HG02588 (cell line): ENCODE results near the gene PELI3.

Experiments
- ATAC-seq: cut with Tn5 transposase; IDR thresholded peaks from one replicate; pipeline ENCODE4 v1.9.1; 2021; ENCODE audit warnings: mild to moderate bottlenecking, moderate library complexity; ENCODE audit not compliant: unreplicated experiment

PELI3 gene

GRCh38 chr11:66473608-66474515, 7.2 kb downstream of the PELI3 start:
- ATAC-seq: no peak

DNA sequence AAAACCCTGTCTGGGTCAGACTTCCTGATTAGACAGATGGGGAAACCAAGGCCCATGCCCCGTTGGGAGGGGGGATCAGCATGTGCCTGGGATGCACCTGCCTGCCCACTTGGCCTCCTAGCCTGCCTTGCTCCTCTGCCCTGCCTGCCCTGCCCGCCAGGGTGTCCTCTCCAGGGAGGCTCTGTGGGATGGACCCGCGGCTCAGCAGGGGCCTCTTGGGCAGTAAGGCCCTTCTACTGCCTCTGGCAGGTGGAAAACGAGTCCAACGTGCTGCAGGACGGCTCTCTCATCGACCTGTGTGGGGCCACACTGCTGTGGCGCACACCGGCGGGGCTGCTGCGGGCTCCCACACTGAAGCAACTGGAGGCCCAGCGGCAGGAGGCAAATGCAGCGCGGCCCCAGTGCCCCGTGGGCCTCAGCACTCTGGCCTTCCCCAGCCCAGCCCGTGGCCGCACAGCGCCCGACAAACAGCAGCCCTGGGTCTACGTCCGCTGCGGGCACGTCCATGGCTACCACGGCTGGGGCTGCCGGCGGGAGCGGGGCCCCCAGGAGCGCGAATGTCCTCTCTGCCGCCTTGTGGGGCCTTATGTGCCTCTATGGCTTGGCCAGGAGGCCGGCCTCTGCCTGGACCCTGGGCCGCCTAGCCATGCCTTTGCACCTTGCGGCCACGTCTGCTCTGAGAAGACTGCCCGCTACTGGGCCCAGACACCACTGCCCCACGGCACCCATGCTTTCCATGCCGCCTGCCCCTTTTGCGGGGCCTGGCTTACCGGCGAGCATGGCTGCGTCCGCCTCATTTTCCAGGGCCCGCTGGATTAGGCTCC, 8.9 kb downstream of the PELI3 start:
- ATAC-seq: no peak

DNA sequence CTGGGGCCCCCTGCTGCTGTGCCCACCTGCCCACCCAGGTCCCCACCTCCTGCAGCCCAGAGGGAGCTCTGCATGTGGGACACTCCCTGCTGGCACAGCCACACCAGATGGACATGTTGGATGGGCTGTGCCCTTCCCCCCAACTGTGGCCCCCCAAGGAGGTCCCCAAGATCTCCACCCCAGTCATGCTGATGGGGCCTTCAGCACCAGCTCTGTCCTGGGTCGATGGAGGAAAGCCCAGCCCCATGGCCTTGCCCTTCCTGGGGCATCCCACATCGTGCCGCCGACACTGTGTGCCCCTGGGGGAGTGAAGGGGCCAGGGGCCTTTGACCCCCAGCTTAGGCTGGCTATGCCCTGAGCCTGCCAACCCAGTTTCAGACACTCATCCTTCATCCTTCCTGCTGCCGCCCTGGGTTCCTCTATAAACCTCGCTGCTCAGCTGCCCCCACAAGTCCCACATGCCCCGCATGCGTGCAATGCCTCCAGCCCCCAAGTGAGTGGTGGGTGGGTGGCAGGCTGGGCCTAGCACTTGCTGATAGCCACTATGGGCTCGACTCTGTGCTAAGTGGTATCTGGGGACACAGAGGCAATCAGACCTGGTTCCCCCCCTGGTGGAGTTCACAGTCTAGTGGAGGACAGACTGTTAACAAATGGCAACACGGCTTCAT, 9.6 kb downstream of the PELI3 start:
- no peak for ATAC-seq

DNA sequence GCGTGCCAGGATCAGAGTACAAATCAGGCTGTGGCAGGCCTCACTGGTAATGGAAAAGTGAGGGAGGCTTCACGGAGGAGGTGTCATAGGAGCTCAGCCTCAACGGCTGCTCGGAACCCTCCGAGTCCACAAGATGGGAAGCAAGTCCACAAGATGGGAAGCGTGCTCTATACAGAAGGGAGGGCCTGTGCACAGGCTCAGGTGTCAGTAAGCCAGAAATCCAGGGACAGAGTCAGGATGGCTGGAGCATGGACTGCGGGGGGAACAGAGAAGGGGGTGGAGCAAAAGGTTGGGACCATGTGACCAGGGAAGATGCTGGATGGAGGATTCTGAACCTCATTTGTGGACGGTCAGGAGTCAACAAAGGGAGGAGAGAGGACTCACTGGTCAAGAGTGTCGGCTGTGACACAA, 10.1 kb downstream of the PELI3 start:
- ATAC-seq: no peak

DNA sequence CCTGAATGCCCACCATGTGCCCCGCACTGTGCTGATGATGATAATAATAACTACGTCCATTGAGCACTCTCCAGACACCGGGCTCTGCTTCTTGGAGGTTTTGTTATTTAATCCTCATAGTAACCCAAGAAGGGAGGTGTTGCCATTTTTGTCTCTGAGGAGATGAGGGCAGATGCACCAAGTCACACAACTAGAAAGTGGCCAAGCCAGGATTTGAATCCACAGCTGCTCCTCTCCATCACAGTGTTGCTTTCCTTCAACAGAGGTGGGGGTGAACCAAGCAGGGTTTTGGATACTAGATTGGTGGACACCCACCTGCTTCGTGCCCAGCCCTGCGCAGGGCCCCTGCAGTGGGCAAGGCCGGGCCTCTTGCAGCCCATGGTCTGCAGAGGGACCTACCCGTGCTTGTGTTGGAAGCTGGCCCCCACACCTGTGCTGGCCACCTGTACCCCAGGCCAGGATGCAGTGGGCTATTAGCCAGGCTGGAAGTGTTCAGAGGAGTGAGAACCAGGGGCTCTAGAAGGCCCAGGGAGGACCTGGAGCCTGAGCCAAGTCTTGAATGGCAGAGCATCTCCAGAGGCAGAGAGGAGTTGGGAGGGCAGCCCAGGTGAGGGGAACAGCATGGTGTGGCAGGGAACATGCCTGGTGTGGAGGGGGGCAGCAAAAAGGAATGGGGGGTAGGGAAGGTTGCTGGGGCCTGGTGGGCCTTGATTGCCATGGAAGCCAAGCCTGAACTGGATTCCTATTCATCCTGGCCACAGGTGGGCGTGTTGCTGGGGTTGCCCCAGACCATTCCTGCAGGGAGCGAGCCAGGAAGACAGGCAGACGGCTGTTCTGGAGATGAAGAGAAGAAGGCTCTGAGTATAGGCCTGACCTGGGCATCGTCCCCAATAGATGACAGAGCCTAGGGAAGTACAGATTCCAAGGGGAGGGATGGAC, 10.8 kb downstream of the PELI3 start:
- ATAC-seq: no peak

DNA sequence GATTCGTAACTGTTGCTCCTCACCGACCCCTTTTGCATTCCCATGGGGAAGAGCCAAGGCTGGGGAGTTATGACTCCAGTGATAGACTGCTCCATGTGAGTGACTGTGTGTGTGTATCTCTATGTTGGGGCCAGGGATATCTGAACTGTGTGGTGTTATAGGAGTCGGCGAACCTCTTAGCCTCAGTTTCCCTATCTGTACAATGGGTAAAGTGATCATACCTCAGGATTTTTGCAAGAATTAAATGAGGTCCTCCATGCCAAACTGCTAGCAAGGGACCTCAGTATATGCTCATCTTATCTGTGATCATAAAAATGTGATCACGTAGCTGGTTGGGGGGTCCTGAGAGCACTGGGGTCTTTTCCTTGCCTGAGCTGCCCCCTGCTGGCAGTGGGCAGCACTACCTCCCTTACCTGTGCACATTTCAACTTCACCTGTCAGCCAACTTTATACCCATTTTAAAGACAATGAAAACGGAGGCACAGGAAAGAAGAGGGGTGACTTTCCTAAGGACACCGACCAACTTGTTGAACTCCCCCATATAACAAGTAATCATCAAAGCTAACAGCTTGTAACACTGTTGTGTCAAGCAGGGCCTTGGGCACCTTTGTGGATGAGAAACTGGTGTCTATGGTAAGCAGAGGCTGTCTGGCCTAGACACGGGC, 12.2 kb downstream of the PELI3 start:
- ATAC-seq: no peak

DNA sequence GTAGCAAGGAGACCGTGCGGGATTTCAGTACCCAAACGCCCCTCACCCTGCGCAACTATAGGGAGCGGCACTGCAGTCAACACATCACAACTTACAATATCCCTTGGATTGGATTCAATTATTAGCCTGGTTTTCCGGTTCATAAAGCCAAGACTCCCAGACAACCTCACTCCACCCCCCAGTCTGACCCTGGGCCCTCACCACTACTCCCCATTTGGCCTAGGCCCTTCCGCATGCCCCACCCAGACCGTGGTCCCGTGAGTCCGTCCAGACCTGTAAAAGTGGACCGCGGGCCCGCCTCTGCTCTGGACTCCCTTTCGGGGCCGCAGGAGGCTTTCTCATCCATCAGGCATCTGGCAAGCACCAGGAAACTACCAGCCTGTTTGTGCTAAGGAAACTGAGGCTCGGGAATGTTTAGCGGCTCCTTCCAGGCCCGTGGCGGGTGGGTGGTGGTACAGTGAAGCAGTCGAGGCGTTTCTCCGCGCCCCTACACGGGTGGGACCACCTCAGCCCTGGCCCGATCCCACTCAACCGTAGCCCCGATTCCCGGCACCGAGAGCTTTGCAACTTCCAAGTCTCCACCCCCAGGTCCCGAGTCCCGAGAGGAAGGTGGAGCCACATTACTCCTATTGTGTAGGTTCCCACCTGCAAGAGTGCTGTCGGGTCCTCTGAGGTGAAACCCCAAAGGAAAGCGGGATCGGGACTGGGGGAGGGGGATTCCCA, 12.8 kb downstream of the PELI3 start:
- ATAC-seq: no peak

GRCh38 chr11:66480117-66480938, 13.6 kb downstream of the PELI3 start, which contains the start of gene DPP3:
Gene DPP3 (plus strand): TSS chr11:66480434. CDS start chr11:66482201, 1,767 bp downstream.
- ATAC-seq: peak; percentile 87

DNA sequence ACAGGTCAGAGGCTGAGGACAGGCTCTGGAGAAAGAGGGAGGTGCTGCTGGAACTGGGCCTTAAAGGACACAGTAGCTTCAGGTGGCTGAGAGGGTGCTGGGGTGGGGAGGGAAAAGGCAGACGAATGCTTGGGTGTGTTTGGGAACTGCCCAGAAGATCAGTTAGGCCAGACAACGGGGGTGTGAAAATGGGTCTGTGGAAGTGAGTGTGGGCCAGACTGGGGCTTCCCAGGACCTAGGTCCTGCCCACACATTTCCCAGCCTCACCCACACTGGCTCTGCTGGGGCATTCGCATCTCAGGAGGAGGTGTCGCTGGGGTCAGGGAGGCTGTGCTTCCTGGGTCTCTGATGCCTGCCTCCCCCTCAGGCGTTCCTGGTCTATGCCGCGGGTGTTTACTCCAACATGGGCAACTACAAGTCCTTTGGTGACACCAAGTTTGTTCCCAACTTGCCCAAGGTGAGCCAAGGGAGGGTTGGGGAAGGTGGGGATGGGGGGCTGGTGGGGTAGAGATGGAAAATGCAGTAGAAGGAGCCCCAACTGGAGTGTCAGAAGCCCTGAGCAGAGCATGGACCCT, 18.2 kb downstream of the PELI3 start:
- no peak for ATAC-seq

DNA sequence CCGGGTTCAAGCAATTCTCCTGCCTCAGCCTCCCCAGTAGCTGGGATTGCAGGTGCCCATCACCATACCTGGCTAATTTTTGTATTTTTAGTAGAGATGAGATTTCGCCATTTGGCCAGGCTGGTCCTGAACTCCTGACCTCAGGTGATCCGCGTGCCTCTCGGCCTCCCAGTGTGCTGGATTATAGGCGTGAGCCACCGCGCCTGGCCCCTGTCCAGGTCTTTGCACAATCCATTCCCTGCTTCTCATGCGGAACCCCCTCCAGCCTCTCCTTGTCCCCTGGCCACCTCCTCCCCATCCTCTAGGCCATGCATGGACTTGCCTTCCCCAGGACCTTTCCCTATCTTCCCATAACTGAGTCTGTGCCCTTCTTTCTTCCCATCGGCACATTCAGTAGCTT, 22.3 kb downstream of the PELI3 start:
- no peak for ATAC-seq

DNA sequence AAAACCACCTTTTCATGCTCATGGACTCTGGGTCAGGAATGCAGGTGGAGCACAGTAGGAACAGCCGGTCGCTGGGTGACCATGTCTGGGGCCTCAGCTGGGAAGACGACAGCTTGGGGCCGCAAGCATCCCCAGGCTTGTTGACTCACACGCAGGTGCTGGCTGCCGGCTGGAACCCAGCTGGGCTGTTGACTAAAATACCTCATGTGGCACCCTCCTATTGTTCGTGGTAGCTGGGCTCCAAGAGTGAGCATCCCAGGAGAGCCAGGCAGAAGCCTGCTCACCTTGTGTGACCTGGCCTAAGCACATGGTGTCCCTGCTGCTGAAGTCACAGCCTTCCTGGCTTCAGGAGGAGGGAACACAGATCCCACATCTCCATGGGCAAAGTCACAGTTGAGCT, 22.9 kb downstream of the PELI3 start:
- no peak for ATAC-seq

- no peak for ATAC-seq
Observed at GRCh38 chr11:66491315-66491935, 24.7 kb downstream of the PELI3 start.

DNA sequence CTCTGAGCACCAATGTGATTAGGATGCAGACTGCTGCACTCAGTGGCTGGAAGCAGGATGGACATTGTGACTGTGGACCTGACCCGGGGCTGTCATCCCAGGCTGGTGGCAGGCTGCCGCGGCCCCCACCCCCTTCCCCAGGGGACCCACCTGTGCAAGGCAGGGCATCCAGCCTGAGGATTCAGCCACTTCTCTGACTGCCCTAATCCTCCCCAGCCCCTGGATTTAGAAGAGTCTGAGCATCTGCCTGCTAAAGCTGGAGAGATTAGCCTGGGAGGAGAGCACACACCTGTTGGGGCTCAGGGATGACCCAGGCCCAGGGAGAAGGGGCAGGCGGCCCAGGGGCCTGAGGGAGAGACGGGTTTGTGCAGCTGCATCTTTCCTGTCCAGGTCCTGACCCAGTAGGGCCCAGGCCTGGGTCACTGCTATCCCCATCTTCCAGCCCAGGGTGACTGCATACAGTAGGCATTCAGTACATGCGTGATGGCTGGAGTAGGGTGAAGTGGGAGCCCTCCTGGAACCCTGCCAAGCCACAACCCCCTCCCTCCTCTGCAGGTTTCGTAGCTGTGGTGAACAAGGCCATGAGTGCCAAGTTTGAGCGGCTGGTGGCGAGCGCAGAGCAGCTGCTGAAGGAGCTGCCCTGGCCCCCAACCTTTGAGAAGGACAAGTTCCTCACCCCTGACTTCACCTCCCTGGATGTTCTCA, 25.6 kb downstream of the PELI3 start:
- no peak for ATAC-seq

DNA sequence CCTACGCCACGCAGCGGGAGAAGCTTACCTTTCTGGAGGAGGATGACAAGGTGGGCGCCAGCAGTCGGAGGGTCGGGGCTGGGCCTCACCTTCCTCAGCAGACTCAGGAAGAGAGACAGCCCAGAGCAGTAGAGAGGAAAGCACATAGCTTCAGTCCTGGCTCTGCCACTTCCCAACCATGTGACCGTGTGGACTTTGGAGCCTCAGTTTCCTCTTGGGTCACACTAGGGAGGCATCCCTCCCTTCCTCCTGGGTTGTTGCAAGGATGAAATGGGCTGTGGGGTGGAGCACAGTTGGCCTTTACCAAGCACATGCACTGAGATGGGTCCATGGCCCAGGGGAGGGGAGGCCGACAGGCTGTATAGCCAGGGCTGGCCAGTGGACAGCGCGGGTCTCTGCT, 26.4 kb downstream of the PELI3 start:
- no peak for ATAC-seq

DNA sequence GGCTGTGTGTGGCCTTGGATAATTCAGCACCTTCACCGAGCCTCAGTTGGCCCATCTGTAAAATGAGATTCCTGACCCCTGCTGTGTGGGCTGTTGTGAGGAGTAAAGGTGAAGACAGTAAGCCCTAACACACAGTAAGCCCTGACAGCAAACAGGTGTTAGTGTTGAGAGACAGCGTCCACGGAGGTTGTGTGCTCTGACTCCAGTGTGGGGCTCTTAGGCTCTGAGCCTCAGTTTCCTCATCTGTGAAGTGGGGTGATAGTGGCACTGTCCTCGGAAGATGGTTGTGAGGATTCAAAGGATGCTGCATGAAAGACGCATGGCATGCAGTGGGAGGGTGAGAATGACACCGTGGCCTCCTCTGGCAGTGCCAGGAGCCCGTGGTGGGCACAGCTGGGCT, 27.8 kb downstream of the PELI3 start:
- ATAC-seq: no peak

DNA sequence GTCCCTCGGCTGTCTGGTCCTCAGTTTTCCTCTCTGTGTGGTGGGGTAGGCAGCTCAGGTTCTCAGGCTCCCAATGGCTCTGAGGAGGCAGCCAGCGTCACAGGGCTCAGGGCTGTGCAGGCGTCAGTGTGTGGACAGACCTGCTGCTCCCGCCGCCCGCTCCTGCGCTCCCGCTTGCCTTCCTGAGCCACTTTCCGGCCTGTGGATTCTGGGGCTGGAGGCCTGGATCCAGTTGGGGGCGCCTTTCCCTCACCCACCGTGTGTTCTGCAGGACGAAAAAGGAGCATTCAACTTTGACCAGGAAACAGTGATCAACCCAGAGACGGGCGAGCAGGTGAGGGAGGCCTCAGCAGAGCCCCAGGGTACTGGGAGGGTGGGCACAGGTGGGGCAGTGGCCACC, 28.2 kb downstream of the PELI3 start:
- no peak for ATAC-seq

GRCh38 chr11:66495401-66495854, 28.7 kb downstream of the PELI3 start:
- ATAC-seq: no peak
